HG02763 (cell line): ENCODE measurements around the gene ZNF98.

Experiments used
- ATAC-seq: cut with Tn5 transposase; IDR thresholded peaks from one replicate; pipeline ENCODE4 v1.9.1; 2021; ENCODE audit warnings: mild to moderate bottlenecking, moderate library complexity; ENCODE audit not compliant: unreplicated experiment

The ZNF98 gene

GRCh38 chr19:22422211-22422610 lies at the start of gene ZNF98:
TSS of gene ZNF98 (minus strand) at chr19:22422346. CDS start at chr19:22422224, 122 bp downstream.
- ATAC-seq: no peak

GRCh38 chr19:22446605-22447004 lies 24.5 kb upstream of the ZNF98 start:
- no peak for ATAC-seq

GRCh38 chr19:22438011-22438410 lies 15.9 kb upstream of the ZNF98 start:
- no peak for ATAC-seq

GRCh38 chr19:22427960-22428913 lies 6.1 kb upstream of the ZNF98 start:
- ATAC-seq: no peak

- no peak for ATAC-seq
Measured at GRCh38 chr19:22427547-22427946, 5.4 kb upstream of the ZNF98 start.

GRCh38 chr19:22426901-22427300 lies 4.8 kb upstream of the ZNF98 start:
- no peak for ATAC-seq

GRCh38 chr19:22421797-22422196 lies 349 bp downstream of the ZNF98 start:
- ATAC-seq: no peak

- ATAC-seq: no peak
Measured at GRCh38 chr19:22354665-22355064, 67.5 kb downstream of the ZNF98 start.
